ENCODE results near the gene CWC22.

Gene CWC22

DNA sequence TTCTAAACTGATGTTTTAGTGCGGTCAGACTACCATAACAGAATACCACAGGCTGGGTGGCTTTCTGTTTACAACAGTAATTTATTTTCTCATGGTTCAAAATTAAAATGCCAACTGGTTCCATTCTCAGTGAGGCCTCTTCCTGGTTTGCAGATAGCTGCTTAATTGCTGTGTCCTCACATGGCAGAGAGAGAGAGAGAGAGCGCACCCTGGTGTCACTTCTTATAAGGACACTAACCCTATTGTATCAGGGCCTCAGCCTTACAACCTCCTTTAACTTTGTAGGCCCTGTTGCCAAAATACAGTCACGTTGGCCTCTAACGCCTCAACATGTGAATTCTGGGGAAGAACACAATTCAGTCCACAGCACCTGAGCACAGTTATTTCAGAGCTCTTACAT lies 108.2 kb downstream of the CWC22 start:
- DNase-seq (ENCODE audit: low read depth in 2 of 2): no peak
